ENCODE data around the gene SYPL1. TPM values are rescaled to one million over a fixed set of nuclear protein-coding genes. Genes with fewer than 3 reads are reported as not detected.
"Not testable (repeated sequence)": the region's sequence is repeated elsewhere in the genome, so short reads cannot be mapped to it uniquely, and the experiment has no call there.

SYPL1 gene
- total RNA-seq (2014; rRNA removed; shearing (Covaris generic)), result 42.8 and 47.5 TPM in 2 replicates

GRCh38 chr7:106112118-106112971 is at the start of gene SYPL1:
TSS of gene SYPL1 (minus strand) at chr7:106112312. CDS start at chr7:106112208, 104 bp downstream.
- H3K36me3 ChIP-seq, result no peaks in the 10 kb centered on the region; the same call in 1 of the 2 replicates
- DNase-seq, result peak; percentile 95
- peaks cover 5% of the 10 kb centered on the region; the same call in 1 of the 2 replicates for H3K4me1 ChIP-seq
- H3K9me3 ChIP-seq (replicated peaks), result no peaks in the 10 kb centered on the region
- peak within 1 kb of the TSS; percentile 84 for H3K27ac ChIP-seq
- no peaks in the 10 kb centered on the region for H3K27me3 ChIP-seq
- H3K4me3 ChIP-seq, result peak within 1 kb of the TSS; percentile 89

- Histone ChIP-seq H3K4me3 (no peak overlapping the region), H3K27me3 (peaks cover 16% of the 10 kb centered on the region; the same call in 1 of the 2 replicates), H3K9me3 (replicated peaks) (no peaks in the 10 kb centered on the region), H3K27ac (no peak overlapping the region), H3K4me1 (no peaks in the 10 kb centered on the region), H3K36me3 (no peaks in the 10 kb centered on the region)
- DNase-seq, result no peak
Measured at GRCh38 chr7:106155027-106155426, 42.9 kb upstream of the SYPL1 start.

- Histone ChIP-seq H3K27me3 (peaks cover 16% of the 10 kb centered on the region; the same call in 1 of the 2 replicates), H3K27ac (no peak overlapping the region), H3K4me1 (no peaks in the 10 kb centered on the region), H3K9me3 (replicated peaks) (no peaks in the 10 kb centered on the region), H3K36me3 (no peaks in the 10 kb centered on the region), H3K4me3 (no peak overlapping the region)
- DNase-seq, result peak; percentile 78 to 88
Measured at GRCh38 chr7:106153891-106154449, 41.9 kb upstream of the SYPL1 start.

- H3K27me3 ChIP-seq, result peaks cover 16% of the 10 kb centered on the region; the same call in 1 of the 2 replicates
Measured at GRCh38 chr7:106152313-106152665, 40.2 kb upstream of the SYPL1 start.

GRCh38 chr7:106151459-106152312 is 39.6 kb upstream of the SYPL1 start:
- no peaks in the 10 kb centered on the region for H3K36me3 ChIP-seq
- DNase-seq, result no peak
- no peak overlapping the region for H3K27ac ChIP-seq

More at GRCh38 chr7:106152313-106152665, 40.2 kb upstream of the SYPL1 start:
- Histone ChIP-seq H3K36me3 (no peaks in the 10 kb centered on the region), H3K4me1 (no peaks in the 10 kb centered on the region), H3K27ac (no peak overlapping the region), H3K9me3 (replicated peaks) (no peaks in the 10 kb centered on the region), H3K4me3 (no peak overlapping the region)
- no peak for DNase-seq

GRCh38 chr7:106143711-106144337 is 31.7 kb upstream of the SYPL1 start:
- peak; percentile 68 to 70 for DNase-seq
- no peak overlapping the region for H3K27ac ChIP-seq

More at GRCh38 chr7:106151459-106152312, 39.6 kb upstream of the SYPL1 start:
- Histone ChIP-seq H3K27me3 (peaks cover 16% of the 10 kb centered on the region; the same call in 1 of the 2 replicates), H3K9me3 (replicated peaks) (no peaks in the 10 kb centered on the region), H3K4me1 (no peaks in the 10 kb centered on the region), H3K4me3 (no peak overlapping the region)

GRCh38 chr7:106142136-106142535 is 30.0 kb upstream of the SYPL1 start:
- DNase-seq, result no peak
- H3K27me3 ChIP-seq, result no peaks in the 10 kb centered on the region
- peaks cover 25% of the 10 kb centered on the region for H3K4me1 ChIP-seq
- no peaks in the 10 kb centered on the region; the same call in 1 of the 2 replicates for H3K9me3 ChIP-seq (replicated peaks)
- no peak overlapping the region for H3K27ac ChIP-seq
- H3K36me3 ChIP-seq, result no peaks in the 10 kb centered on the region
- H3K4me3 ChIP-seq, result no peak overlapping the region

More at GRCh38 chr7:106143711-106144337, 31.7 kb upstream of the SYPL1 start:
- no peak overlapping the region for H3K4me3 ChIP-seq
- no peaks in the 10 kb centered on the region for H3K27me3 ChIP-seq
- H3K36me3 ChIP-seq, result no peaks in the 10 kb centered on the region
- H3K9me3 ChIP-seq (replicated peaks), result no peaks in the 10 kb centered on the region
- H3K4me1 ChIP-seq, result peaks cover 25% of the 10 kb centered on the region

GRCh38 chr7:106140406-106141173 is 28.5 kb upstream of the SYPL1 start:
- H3K4me3 ChIP-seq, result no peak overlapping the region

GRCh38 chr7:106139265-106140251 is 27.4 kb upstream of the SYPL1 start:
- DNase-seq, result peak; percentile 55 to 81

More at GRCh38 chr7:106140406-106141173, 28.5 kb upstream of the SYPL1 start:
- Histone ChIP-seq H3K9me3 (replicated peaks) (no peaks in the 10 kb centered on the region; the same call in 1 of the 2 replicates), H3K36me3 (no peaks in the 10 kb centered on the region), H3K4me1 (peaks cover 25% of the 10 kb centered on the region), H3K27ac (peak overlapping the region; percentile 47; the same call in 1 of the 2 replicates), H3K27me3 (no peaks in the 10 kb centered on the region)
- no peak for DNase-seq

GRCh38 chr7:106138776-106139175 is 26.7 kb upstream of the SYPL1 start:
- no peak overlapping the region for H3K27ac ChIP-seq
- H3K36me3 ChIP-seq, result no peaks in the 10 kb centered on the region
- DNase-seq, result peak in 1 of 2 experiments; percentile 48
- no peaks in the 10 kb centered on the region for H3K27me3 ChIP-seq
- H3K4me1 ChIP-seq, result peaks cover 21% of the 10 kb centered on the region
- H3K4me3 ChIP-seq, result peak overlapping the region; percentile 9
- no peaks in the 10 kb centered on the region; the same call in 1 of the 2 replicates for H3K9me3 ChIP-seq (replicated peaks)

More at GRCh38 chr7:106139265-106140251, 27.4 kb upstream of the SYPL1 start:
- H3K4me1 ChIP-seq, result peaks cover 25% of the 10 kb centered on the region
- H3K27me3 ChIP-seq, result no peaks in the 10 kb centered on the region
- H3K4me3 ChIP-seq, result peak overlapping the region; percentile 9
- no peaks in the 10 kb centered on the region; the same call in 1 of the 2 replicates for H3K9me3 ChIP-seq (replicated peaks)
- no peaks in the 10 kb centered on the region for H3K36me3 ChIP-seq
- H3K27ac ChIP-seq, result peak overlapping the region; percentile 47

- H3K4me1 ChIP-seq, result peaks cover 18% of the 10 kb centered on the region
- DNase-seq; H3K27me3 ChIP-seq; H3K36me3 ChIP-seq; H3K4me3 ChIP-seq; H3K9me3 ChIP-seq (replicated peaks); H3K27ac ChIP-seq: not testable (repeated sequence)
Measured at GRCh38 chr7:106138181-106138580, 26.1 kb upstream of the SYPL1 start.

GRCh38 chr7:106134241-106134640 is 22.1 kb upstream of the SYPL1 start:
- no peak overlapping the region for H3K4me3 ChIP-seq
- no peak for DNase-seq
- H3K9me3 ChIP-seq (replicated peaks), result no peaks in the 10 kb centered on the region; the same call in 1 of the 2 replicates
- no peaks in the 10 kb centered on the region for H3K36me3 ChIP-seq
- H3K27me3 ChIP-seq, result no peaks in the 10 kb centered on the region
- no peak overlapping the region for H3K27ac ChIP-seq
- H3K4me1 ChIP-seq, result peaks cover 2% of the 10 kb centered on the region
